Endothelial cell (in vitro differentiated cells): Measurements from ENCODE around the gene DDX24. TPM values are rescaled to one million over a fixed set of nuclear protein-coding genes. Genes with fewer than 3 reads are reported as not detected.

ENCODE experiments used
- DNase-seq: peaks from one replicate; pipeline ENCODE4 v3.0.0; 2021; ENCODE audit warnings: low spot score
- H3K27ac Mint-ChIP-seq: one replicate; pipeline ENCODE4 v1.8.0; 2021; ENCODE audit warnings: mixed read lengths, inconsistent platforms; ENCODE audit not compliant: unreplicated experiment
- H3K27me3 Mint-ChIP-seq: one replicate; pipeline ENCODE4 v1.8.0; 2021; ENCODE audit warnings: mild to moderate bottlenecking, moderate library complexity, mixed read lengths, inconsistent platforms; ENCODE audit not compliant: unreplicated experiment
- H3K36me3 Mint-ChIP-seq: one replicate; pipeline ENCODE4 v1.8.0; 2021; ENCODE audit warnings: mild to moderate bottlenecking, low read depth, mixed read lengths, inconsistent platforms; ENCODE audit not compliant: unreplicated experiment
- H3K4me1 Mint-ChIP-seq: one replicate; pipeline ENCODE4 v1.8.0; 2021; ENCODE audit warnings: mild to moderate bottlenecking, mixed read lengths, inconsistent platforms; ENCODE audit not compliant: unreplicated experiment
- H3K4me3 Mint-ChIP-seq: one replicate; pipeline ENCODE4 v1.8.0; 2021; ENCODE audit warnings: mild to moderate bottlenecking, mixed read lengths, inconsistent platforms; ENCODE audit not compliant: unreplicated experiment
- H3K9me3 Mint-ChIP-seq: one replicate; pipeline ENCODE4 v1.8.0; 2021; ENCODE audit warnings: mixed read lengths, inconsistent platforms; ENCODE audit not compliant: unreplicated experiment
- total RNA-seq: library from RNA; stranded (reverse); fragmentation: NEBNext Ultra II Directional; extraction: Animal tissue kit (Norgen Biotek cat#: 25700); gene quantifications from one replicate; pipeline ENCODE4 v1.2.1, GENCODE V29; 2021; ENCODE audit not compliant: unreplicated experiment
- TF ChIP-seq, protein P1 (sequence below): fragments of 200-600 bp; sonication (generic); IDR thresholded peaks from one replicate; pipeline ENCODE4 v1.5.0; 2021; ENCODE audit warnings: antibody characterized with exemption; ENCODE audit not compliant: unreplicated experiment

Gene DDX24
- total RNA-seq, 1 donor from 2014 or later: 89.6 TPM

DNA sequence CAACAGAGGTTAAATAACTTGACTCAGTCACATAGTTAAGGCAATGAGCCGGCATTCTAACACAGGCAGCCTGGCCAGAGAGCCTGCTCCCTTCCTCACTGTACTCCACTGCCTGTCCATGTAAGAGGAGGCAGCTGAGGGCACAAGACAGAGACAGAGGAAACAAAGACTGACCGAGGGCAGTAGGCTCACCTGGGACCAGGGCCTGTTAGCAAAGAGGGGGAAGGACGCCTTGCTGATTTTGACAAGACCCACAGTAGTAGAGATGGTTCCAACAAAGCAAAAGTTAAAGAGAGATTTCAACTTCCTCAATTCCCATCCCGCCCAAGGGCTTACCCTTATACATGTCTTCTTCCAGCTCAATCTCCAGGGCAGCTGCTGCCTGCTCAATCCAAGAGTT, 28.3 kb downstream of the DDX24 start:
- Mint-ChIP-seq H3K4me3 (no peak overlapping the region), H3K4me1 (peaks cover 2% of the 10 kb centered on the region), H3K9me3 (no peaks in the 10 kb centered on the region), H3K36me3 (peaks cover 44% of the 10 kb centered on the region), H3K27ac (no peak overlapping the region), H3K27me3 (peaks cover 11% of the 10 kb centered on the region)
- no peak for DNase-seq
- TF ChIP-seq, protein P1, sequence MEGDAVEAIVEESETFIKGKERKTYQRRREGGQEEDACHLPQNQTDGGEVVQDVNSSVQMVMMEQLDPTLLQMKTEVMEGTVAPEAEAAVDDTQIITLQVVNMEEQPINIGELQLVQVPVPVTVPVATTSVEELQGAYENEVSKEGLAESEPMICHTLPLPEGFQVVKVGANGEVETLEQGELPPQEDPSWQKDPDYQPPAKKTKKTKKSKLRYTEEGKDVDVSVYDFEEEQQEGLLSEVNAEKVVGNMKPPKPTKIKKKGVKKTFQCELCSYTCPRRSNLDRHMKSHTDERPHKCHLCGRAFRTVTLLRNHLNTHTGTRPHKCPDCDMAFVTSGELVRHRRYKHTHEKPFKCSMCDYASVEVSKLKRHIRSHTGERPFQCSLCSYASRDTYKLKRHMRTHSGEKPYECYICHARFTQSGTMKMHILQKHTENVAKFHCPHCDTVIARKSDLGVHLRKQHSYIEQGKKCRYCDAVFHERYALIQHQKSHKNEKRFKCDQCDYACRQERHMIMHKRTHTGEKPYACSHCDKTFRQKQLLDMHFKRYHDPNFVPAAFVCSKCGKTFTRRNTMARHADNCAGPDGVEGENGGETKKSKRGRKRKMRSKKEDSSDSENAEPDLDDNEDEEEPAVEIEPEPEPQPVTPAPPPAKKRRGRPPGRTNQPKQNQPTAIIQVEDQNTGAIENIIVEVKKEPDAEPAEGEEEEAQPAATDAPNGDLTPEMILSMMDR: no peak

DNA sequence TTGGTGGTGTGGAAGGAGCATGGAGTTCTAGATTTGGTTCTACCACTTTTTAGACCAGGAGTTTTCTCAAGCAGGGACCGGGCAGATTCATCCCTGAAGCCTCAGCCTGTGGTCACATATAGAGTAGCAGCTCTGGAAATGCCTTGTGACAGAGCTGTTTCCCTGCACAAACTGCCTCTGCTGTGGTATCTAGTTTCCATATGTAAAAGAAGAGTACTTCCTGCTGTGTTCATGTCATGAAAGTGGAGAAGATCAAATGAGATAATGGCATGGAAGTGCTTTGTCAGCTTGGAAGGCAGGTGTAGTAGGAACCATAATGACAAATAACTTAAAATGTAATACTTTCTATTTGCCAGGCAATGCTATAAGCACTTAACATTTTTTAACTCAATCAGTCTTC, 28.8 kb downstream of the DDX24 start:
- Mint-ChIP-seq H3K27ac (no peak overlapping the region), H3K36me3 (peaks cover 44% of the 10 kb centered on the region), H3K4me3 (peak overlapping the region; percentile 2), H3K4me1 (peaks cover 2% of the 10 kb centered on the region), H3K9me3 (no peaks in the 10 kb centered on the region), H3K27me3 (peaks cover 11% of the 10 kb centered on the region)
- TF ChIP-seq, protein P1: no peak
- no peak for DNase-seq

DNA sequence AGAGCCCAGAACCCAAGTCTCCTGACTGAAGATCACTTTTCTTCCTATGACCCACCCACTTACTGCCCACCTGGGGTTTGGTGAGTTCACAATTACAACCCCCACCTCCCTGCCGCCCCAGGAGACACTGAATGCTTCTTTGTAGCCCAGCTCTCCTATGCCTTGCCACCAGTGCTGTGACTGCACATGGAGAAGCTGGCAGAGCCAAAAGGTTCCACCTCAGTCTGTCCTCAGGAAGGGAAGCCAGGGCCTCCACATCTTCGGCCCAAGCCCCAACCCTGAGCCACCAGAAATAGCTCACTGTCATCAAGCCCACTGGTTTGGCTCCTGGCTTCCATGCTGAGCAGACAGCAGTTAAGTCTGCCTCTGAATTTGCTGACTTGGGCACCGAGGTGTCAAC, 29.2 kb downstream of the DDX24 start:
- DNase-seq: no peak
- Mint-ChIP-seq H3K4me1 (peaks cover 2% of the 10 kb centered on the region), H3K36me3 (peaks cover 44% of the 10 kb centered on the region), H3K9me3 (no peaks in the 10 kb centered on the region), H3K27me3 (peaks cover 11% of the 10 kb centered on the region), H3K27ac (no peak overlapping the region), H3K4me3 (no peak overlapping the region)
- TF ChIP-seq, protein P1: no peak

DNA sequence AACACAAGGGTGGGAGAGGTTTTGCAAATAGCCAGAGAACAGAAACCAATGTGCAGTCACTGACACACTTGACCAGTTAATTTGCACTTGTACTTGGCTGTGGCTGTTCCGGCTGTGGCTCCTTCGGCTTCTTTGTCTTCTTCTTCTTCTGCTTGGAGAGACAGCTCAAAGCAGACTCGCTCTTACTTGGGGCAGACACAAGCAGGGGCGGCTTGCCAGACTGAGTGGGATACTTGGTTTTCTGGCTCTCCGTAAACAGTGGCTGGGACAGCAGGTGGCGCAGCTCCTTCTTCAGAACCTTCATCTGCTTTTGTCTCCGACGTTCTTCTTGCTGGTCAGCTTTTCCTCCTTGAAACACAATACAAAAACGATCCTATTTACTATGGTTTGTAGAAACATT, 29.9 kb downstream of the DDX24 start:
- peak; percentile 30 for DNase-seq
- Mint-ChIP-seq H3K4me1 (peaks cover 2% of the 10 kb centered on the region), H3K27ac (no peak overlapping the region), H3K9me3 (no peaks in the 10 kb centered on the region), H3K4me3 (no peak overlapping the region), H3K36me3 (peaks cover 44% of the 10 kb centered on the region), H3K27me3 (peaks cover 11% of the 10 kb centered on the region)
- TF ChIP-seq, protein P1: no peak

DNA sequence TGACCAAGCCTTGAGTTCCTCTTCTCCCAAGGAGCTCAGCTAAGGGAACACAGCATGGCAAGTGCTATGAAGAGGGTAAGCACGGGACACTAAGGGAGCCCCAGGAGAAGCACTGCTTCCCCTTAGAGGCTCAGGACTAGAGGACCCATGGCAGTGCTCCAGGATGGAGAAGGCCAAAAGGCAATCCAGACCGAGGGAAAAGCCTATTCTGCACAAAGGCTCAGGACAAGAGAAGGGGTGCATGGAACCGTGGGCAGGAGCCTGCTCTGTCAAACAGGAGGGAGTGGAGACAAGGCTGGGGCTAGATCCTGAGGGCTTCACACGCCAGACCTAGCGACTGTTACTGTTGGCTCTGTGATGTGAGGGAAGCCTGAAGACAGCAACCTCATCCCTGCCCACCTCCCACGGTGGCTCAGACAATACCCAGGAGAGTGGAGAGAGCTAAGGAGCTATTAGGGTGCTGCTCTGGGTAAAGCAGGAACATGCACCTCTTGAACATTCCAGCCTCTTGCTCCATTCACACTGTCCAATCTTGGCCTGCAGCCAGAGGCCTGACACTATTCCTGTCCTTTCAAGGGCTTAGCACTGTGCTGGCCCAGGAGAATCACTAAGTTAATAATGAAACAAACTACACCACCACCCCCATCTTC, 30.6 kb downstream of the DDX24 start:
- TF ChIP-seq, protein P1: no peak
- H3K36me3 Mint-ChIP-seq: peaks cover 43% of the 10 kb centered on the region
- no peaks in the 10 kb centered on the region for H3K9me3 Mint-ChIP-seq
- H3K4me3 Mint-ChIP-seq: no peak overlapping the region
- H3K27ac Mint-ChIP-seq: no peak overlapping the region
- H3K27me3 Mint-ChIP-seq: peaks cover 11% of the 10 kb centered on the region
- H3K4me1 Mint-ChIP-seq: peaks cover 2% of the 10 kb centered on the region
- DNase-seq: no peak
